ENCODE measurements around the gene PRSS22.

The PRSS22 gene

DNA sequence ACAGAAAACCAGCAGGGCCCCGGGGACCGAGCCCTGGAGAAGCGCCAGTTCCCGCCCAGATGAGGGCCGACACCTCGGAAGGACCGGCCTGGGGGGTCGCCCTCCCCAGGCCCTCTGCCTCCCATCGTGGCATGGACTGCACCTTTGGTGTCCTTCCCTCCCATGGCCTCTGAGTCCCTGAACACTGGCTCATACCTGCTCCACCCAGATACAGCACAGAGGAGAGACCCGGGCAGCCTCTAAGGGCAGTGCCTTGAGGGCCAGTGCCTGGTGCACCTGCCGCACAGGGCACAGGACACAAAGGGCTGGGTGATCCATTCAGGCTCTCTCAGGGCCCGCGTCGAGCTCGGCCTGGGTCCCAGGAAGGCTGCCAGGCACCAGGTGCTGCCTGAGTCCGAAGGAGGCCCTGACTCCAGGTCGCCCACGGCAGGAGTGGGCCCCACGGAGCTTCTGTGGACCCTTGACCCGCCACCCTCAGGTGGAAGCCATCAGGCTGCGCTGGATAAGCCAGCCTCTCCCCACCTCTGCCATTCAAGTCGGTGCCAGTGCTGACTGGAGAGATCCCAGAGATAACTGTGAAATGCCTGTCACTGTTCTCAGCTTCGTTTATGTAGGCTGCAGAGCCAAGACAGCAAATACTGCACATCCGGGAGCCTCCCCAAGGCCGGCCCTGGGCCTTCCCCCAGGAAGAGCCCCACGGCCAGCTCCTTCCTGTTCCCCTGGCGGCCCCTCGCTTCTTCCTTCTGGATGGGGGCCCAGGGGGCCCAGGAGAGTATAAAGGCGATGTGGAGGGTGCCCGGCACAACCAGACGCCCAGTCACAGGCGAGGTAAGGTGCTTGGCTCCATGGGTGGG lies 28.2 kb downstream of the PRSS22 start, which contains the start of gene ZG16B:
TSS of gene ZG16B (plus strand) at position 803 of the 854 bp plus-strand sequence. CDS start 139 bp downstream, outside the sequence.
- DNase-seq: no peak

DNA sequence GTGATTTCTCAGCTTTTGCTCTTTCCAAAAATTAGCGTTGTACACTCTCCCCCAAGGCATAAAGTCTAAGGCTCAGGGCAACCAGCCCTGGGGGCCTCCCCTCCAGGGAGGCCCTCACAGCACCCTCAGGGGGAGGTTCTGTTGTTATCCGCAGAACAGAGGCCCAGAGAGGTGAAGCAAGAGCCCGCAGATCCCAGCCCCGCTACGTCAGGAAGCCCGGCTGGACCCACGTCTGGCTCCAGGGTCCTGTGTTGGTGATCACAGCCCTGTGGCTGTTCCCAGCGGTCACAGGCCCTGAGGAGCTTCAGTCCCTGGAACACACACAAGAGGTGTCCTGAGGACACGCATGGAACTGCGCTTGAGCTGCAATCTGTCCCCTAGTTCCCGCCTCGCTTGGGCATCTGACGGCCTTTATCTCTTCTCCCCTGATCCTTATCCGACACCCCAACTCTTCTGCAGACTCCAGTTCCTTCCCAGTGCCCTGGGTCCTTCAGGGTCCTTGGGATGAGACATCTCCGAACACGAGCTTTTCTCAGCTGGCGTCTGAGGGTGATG lies 29.0 kb downstream of the PRSS22 start:
- DNase-seq: no peak

DNA sequence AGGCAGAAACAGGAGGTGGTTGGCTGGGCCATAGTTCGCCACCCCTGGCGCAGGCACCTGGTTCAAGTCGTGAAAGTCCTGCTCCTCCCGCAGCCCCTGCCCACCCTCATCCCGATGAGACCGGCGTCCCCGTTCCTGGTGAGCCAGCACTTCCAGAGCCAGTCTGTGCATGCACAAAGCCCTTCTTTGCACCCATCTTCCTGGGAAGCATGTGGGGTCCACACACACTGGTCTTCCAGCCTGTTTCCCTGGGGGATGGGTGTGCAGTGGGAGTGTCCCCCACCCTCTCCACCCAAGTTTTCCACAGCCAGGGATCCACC lies 29.5 kb downstream of the PRSS22 start:
- DNase-seq: no peak

DNA sequence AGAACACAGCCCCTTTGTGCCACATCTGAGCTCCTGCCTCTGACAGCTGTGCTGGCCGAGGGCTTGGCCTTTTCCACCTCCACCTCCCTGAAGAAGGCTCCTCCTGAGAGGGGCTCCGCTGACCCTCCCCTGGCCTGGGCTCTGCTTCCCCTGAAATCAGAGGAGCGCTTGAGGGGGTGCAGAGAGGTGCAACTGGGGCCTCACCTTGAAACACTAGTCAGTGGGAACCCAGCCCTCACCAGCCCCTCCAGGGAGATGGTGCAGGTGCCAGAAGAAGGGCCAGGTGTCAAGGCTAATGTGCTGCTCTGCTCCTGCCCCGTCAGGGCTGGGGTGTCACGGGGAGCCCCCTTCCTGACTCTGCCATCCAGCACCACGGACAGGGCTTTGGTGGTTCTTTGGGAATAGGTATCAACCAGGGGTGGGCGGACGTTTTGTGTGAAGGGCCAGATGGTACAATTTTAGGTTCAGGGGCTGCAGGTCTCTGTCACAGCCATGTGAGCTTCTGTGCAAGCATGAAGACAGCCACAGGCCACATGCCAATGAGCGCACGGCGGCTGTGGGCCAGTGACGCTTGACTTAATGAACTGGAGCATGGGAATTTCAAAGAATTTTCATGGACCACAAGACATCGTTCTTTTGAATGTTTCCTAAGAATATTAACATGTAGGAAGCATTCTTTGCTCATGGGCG lies 30.0 kb downstream of the PRSS22 start:
- DNase-seq: no peak

DNA sequence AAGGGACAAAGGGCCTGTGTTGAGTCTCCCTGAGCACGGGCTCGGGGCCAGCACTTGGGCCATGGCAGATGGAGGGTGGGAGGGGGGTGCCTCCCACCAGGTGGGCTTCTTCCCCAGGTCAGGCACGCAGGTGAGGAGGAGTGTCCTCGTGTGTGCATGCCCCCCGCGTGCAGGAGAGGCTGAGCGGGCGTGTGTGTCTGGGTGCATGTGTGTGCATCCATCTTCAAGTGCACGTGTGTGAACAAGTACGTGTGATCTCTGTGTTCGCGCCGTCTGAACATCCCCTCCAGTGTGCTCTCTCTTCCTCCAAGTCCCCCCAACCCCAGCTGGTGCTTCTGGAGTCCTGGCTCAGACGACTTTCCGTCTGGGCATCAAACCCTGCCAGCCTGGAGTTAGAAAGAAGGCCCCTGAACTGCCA lies 30.6 kb downstream of the PRSS22 start:
- DNase-seq: peak in 3 of 56 donors; percentile 9 to 28 (median 11)

DNA sequence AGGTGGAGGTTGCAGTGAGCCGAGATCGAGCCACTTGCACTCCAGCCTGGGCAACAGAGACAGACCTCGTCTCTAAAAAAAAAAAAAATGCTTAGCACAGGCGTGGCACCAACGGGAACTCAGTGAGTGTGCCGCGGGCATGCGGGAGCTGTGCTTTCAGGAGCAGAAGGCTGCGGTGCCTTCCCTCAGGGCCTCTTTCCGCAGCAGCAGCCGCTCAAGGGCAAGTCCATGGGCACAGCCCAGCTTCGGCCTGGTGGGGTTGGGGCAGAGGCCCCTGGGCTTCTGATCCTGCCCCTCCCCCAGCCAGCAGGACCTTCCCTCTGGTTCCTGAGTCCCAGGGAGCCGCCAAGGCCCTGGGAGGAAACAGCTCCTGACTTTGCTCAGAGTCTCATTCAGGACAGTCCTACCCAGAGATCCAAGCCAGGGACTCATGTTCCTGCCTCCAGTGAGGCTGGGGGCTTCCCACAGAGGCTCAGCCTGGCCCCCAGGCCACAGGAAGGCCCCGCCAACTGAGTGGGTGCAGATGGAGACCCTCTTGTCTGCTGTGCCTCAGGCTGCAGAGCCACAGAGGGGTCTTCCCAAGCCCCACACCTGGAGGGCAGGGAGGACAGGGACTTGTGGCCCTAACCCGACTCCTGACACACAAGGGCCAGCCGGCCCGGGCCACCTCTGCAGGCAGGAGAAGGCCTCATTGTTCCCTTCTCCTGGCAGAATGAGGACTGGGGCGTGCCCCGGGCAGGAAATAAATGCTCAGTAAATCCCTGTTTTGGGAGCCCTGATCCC lies 31.2 kb downstream of the PRSS22 start:
- no peak for DNase-seq

DNA sequence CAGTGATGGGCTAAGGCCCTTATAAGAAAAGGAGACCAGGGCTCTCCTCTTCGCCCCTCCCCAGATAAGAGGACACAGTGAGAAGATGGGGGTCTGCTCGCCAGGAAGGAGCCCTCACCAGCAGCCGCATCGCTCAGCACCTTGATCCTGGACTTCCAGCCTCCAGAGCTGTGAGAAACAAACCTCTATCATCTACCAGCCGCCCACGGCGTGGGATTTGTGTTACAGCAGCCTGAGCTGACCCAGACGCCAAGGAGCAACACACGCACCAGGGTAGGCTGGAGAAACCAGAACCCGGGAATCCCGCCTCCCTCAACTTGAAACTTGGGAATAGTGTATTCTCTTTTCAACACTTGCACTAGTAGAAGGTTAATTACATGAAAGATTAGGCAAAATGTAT lies 32.1 kb downstream of the PRSS22 start:
- DNase-seq: no peak

DNA sequence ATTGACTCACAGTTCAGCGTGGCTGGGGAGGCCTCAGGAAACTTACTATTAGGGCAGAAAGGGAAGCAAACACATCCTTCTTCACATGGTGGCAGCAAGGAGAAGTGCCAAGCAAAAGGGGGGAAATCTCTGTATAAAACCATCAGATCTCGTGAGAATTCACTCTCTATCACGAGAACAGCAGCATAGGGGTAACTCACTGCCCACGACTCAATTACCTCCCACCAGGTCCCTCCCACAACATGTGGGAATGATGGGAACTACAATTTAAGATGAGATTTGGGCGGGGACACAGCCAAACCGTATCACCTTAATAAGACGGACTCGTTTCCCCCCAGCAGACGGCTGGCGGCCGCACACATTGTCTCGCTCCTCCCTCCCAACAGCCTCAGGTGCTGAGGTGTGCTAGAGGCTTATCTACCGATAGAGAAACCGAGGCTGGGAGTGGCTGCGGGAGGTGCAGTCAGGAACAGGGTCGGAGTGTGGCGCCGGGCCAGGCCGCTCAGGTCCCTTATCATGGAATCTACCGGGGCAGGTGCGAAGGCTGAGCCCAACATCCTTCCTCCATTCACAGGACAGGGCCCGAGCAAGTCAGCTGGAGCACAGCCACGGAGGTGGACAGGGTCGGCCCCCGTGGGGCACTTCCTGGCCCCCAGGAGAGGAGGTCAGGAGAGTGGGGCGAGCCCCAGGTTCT lies 32.8 kb downstream of the PRSS22 start:
- no peak for DNase-seq

DNA sequence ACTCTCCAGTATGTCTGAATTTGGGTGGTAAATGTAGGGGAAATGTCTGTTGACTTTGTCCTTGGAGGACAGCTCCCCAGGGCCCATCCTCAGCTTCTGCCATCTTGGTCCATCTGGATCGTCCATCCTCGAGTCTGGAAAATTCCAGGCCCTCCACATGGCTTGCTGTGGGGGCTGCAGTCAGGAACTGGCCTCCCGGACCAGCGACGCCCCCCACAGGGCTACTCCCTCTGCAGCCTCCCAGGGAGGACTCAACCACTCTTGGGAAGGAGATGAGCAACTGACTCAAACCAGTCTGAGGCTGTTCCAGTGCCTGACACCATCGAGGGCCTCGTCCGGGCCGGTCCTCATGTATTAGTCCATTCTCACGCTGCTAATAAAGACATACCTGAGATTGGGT lies 33.3 kb downstream of the PRSS22 start:
- no peak for DNase-seq

DNA sequence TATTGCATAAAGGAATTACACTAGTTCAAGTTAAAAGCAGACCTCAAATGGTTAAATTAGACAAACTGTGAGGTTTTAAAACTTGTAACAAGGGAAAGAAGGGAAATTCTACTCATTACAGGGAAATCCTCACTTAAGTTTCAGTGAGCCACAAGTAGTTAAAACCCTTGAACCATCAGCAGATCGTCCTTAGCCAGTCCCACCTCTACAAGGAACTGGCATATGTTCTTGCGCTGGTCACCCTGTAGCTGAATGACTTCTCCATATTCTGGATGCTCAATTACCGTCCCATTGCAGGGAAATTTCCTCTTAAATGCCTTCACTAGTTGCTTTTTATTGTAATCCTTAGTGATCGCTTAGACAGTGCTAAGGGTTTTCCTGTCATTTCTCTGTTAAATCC lies 35.5 kb downstream of the PRSS22 start:
- DNase-seq: no peak

DNA sequence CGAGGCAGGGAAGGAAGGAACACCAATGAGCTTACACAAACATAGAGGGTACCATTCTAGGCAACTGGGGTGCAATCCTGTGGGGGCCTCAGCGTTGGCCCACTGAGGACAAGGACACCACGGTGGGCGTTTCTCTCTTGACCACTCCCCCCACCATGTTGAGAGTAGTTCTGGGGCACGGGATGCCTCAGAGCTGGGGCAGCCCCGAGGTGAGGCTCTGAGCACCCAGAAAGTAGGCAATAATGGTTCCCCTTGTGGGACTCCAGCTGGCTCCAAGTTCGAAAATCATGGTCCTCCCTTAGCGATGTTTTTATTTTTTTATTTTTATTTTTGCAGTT lies 35.8 kb downstream of the PRSS22 start:
- DNase-seq: no peak

DNA sequence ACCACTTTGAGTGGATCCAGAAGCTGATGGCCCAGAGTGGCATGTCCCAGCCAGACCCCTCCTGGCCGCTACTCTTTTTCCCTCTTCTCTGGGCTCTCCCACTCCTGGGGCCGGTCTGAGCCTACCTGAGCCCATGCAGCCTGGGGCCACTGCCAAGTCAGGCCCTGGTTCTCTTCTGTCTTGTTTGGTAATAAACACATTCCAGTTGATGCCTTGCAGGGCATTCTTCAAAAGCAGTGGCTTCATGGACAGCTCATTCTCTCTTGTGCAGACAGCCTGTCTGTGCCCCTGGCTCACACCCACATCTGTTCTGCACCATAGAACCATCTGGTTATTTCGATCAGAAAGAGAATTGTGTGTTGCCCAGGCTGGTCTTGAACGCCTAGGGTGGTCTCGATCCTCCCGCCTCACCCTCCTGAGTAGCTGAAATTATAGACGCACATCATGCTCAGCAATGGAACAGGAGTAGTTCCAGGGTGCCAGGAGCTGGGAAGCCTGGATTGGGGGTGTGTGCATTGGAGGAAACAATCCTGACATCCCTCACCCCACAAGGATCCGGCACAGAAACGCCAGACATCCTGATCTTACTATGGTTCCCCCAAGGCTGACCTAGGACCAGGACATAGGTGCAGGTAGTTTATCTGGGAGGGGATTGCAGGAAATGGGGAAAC lies 36.3 kb downstream of the PRSS22 start:
- no peak for DNase-seq

DNA sequence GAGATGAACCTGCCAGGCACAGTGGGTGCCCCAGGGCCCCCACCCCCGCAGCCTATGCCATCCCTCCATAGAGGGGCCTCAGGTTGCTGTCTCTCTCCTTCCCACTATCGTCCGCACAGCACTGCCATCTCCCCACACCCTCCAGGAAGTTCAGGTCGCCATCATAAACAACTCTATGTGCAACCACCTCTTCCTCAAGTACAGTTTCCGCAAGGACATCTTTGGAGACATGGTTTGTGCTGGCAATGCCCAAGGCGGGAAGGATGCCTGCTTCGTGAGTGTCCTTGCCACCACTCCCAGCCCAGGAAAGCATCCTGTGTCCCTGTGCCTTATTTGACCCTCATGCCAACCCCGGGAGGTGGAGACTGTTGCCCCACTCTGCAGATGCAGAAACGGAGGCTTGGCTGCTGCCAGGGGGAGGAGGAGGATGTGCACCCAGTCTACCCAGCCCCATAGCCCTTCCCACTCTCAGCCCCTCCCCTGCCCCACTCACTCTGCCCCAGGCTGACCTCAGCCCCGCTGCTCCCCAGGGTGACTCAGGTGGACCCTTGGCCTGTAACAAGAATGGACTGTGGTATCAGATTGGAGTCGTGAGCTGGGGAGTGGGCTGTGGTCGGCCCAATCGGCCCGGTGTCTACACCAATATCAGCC lies 37.0 kb downstream of the PRSS22 start:
- DNase-seq: no peak

DNA sequence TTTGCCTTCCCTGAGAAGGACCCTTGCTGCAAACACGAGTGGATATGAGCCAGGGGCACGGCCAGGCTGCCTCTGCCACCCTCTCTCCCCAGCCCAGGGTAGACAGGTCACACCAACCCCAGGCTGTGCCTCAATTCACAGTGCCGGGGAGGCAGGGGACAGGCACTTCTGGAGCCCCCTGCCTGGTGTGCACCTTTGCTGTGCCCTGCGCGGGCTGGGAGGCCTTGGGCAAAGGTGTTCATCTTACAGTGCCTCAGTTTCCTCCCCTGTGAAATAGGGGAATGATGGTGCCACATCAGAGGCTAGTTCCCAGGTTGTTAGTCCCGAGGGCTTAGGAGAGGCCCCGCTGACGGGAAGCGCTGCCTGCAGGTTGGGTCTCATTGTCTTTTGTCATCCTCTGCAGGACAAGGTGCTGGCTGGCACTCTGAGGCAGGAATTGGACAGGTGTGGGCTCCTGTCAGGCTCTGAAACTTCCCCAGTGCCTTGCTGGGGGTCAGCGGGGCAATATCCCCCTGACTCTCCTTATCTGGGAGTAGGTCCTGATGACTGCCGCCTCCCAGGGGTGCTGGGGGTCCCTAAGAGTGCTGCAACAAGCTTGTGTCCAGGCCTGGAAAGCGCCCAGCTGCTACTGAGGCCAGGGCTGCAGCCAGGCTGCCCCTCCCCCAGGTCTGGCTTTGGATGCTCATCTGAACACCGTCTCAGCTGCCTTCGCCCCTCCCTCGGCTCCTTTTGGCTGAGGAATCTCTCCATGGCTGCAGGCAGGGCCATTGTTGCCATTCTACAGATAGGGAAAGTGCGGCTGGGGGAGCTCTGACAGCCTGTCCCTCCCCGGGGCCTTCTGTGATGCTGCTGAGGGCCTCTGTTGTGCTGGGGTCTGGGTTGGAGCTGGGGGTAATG lies 37.8 kb downstream of the PRSS22 start:
- DNase-seq: no peak

DNA sequence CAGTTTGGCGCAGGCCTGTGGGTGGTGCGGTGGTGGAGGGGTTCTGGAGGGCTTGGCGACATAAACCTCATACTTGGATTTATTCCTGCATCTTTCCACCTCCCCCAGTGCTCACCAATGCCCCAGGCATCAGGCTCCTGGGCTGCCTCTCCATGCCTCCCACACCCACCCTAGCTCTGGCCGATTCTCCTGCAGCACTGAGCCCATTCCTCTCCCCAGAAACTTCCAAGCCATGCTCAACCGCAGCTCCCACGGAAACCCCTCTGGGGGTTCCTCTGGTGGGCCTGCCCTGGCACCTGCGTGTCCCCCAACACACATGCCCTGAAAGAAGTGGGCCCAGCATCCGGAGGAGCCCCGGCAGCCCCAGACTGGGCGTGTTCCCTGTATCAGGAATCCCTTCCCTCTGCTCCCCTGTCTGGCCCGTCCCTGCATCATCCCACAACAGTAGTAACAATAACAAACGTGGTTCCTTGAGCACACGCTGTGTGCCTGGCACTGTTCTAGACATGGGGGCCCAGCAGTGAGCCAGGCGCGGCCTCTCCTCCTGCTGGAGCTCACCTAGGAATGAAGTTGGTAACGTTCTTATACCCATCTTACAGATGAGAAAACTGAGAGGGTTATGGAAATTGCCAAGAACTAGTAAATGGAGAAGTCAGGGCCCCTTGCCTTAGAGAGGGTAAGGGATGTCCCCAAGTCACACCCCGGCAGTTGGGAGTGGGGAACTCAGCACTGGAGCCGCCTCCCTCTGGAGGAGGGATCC lies 38.6 kb downstream of the PRSS22 start:
- no peak for DNase-seq

DNA sequence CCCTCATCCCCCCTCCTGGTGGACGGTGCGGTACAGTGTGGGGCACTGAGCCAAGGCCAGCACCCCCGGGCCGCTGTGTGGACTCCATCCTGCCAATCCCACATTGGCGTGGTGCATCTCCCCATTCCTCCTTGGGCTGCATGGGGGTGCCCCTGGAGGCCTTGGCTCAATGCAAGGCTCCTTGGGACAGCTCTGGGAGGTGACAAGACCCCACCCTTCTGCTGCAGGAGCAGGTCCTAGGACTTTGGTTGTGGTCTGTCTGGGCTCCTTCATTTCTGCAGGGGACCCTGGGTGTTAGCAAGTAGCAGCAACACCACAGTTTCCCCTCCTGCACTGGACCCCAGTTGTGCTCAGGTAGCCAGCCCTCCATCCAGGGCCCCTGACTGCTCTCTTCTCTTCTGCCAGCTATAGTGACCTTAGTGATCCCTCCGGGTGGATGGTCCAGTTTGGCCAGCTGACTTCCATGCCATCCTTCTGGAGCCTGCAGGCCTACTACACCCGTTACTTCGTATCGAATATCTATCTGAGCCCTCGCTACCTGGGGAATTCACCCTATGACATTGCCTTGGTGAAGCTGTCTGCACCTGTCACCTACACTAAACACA lies 39.6 kb downstream of the PRSS22 start:
- DNase-seq: no peak

DNA sequence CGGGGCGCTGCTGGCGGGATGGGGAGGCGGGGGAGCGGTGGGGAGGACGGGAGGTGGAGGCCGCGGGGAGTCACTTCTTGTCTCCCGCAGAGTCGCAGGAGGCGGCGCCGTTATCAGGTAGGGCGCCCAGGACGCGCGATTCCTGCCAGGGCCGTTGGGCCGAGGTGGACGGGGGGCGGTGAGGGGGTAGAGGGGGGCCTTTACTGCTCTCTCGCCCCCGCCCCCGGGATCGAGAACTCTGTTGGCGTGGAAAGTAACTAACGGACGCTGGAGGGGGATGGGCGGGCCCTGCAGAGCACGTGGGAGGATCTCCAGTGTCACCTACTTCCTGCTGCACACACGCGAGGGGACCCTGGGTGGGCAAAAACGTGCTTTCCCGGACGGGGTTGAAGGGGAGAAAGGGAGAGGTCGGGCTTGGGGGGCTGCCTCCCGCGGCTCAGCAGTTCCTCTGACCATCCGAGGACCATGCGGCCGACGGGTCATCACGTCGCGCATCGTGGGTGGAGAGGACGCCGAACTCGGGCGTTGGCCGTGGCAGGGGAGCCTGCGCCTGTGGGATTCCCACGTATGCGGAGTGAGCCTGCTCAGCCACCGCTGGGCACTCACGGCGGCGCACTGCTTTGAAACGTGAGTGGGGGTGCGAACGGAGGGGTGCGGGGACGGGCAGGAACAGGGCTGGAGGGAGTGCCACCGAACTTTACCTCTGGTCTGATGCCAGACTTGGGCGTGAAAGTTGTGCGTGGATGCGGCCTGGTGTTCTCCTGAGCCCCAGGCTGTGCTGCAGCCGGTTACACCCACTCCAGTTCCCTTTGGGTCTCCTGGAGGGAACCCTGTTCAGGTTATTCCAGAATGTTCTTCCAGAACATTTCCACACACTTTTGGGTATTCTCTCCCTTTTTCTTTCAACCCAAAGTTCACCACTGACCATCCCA lies 40.4 kb downstream of the PRSS22 start:
- DNase-seq: no peak

Data from nucleus accumbens (tissue), 56 donors.